NT2/D1 (cell line): ENCODE measurements around the gene RBP3.

Experiments
- SUZ12 ChIP-seq: IDR thresholded peaks from 2 replicates; pipeline ENCODE4 v1.6.1; 2011; ENCODE audit not compliant: insufficient read length, insufficient read depth; ENCODE audit errors: extremely low read depth
- YY1 ChIP-seq: IDR thresholded peaks from 2 replicates; pipeline ENCODE4 v1.6.1; 2011; ENCODE audit not compliant: insufficient read length, insufficient read depth
- ZNF274 ChIP-seq: IDR thresholded peaks from 2 replicates; pipeline ENCODE4 v1.6.1; 2011; ENCODE audit warnings: mild to moderate bottlenecking, low read depth, low read length

- TF ChIP-seq YY1 (no peak), SUZ12 (no peak), ZNF274 (no peak)
Observed at GRCh38 chr10:47336387-47337134, 11.6 kb upstream of the RBP3 start.
